MM.1S (cell line): ENCODE measurements around the gene TNIK.

Experiments used
- DNase-seq: peaks from one replicate; pipeline ENCODE4 v3.0.0-alpha.2; 2015
- H2AFZ ChIP-seq: fragments of 300-600 bp; sonication (generic); 2 replicates; pipeline ENCODE4 v1.6.0; 2016; ENCODE audit warnings: antibody characterized with exemption, low read length
- H3F3A ChIP-seq: fragments of 300-600 bp; sonication (generic); 2 replicates; pipeline ENCODE4 v1.6.1; 2016; ENCODE audit warnings: mild to moderate bottlenecking, antibody characterized with exemption, low read length, moderate library complexity, mixed read lengths; ENCODE audit not compliant: insufficient read depth
- H3K27ac ChIP-seq: fragments of 300-600 bp; sonication (generic); 2 replicates; pipeline ENCODE4 v1.5.1; 2016; ENCODE audit warnings: mild to moderate bottlenecking, low read length
- H3K27me3 ChIP-seq: fragments of 300-600 bp; sonication (generic); replicated peaks from 2 replicates; pipeline ENCODE4 v1.6.0; 2016; ENCODE audit warnings: low read length; ENCODE audit not compliant: insufficient read depth
- H3K36me3 ChIP-seq: fragments of 300-600 bp; sonication (generic); replicated peaks from 2 replicates; pipeline ENCODE4 v1.6.1; 2016; ENCODE audit warnings: mild to moderate bottlenecking, low read length, mixed read lengths; ENCODE audit not compliant: insufficient read depth
- H3K4me1 ChIP-seq: fragments of 300-600 bp; sonication (generic); 2 replicates; pipeline ENCODE4 v1.6.1; 2016; ENCODE audit warnings: low read length, mixed read lengths
- H3K4me2 ChIP-seq: fragments of 300-600 bp; sonication (generic); 2 replicates; pipeline ENCODE4 v1.6.0; 2016; ENCODE audit warnings: low read depth, low read length
- H3K4me3 ChIP-seq: fragments of 300-600 bp; sonication (generic); 2 replicates; pipeline ENCODE4 v1.5.1; 2016; ENCODE audit warnings: low read length, mixed read lengths
- H3K79me2 ChIP-seq: fragments of 300-600 bp; sonication (generic); 2 replicates; pipeline ENCODE4 v1.6.1; 2016; ENCODE audit warnings: mixed run types, low read length, mixed read lengths
- H3K9ac ChIP-seq: fragments of 300-600 bp; sonication (generic); 2 replicates; pipeline ENCODE4 v1.6.1; 2016; ENCODE audit warnings: low read length, mixed read lengths
- H3K9me2 ChIP-seq: fragments of 300-600 bp; sonication (generic); replicated peaks from 2 replicates; pipeline ENCODE4 v1.6.1; 2016; ENCODE audit warnings: mild to moderate bottlenecking, low read length, mixed read lengths; ENCODE audit not compliant: insufficient read depth
- H3K9me3 ChIP-seq: fragments of 300-600 bp; sonication (generic); replicated peaks from 2 replicates; pipeline ENCODE4 v1.6.1; 2016; ENCODE audit warnings: mild to moderate bottlenecking, low read length, mixed read lengths; ENCODE audit not compliant: insufficient read depth
- H4K20me1 ChIP-seq: fragments of 300-600 bp; sonication (generic); 2 replicates; pipeline ENCODE4 v1.6.1; 2016; ENCODE audit warnings: mild to moderate bottlenecking, low read length, moderate library complexity, mixed read lengths; ENCODE audit not compliant: insufficient read depth
- EZH2 ChIP-seq: fragments of 300-600 bp; sonication (generic); optimal IDR thresholded peaks from 2 replicates; pipeline ENCODE3; 2017; ENCODE audit warnings: low read depth, mild to moderate bottlenecking, antibody characterized with exemption, low read length, mixed read lengths
- EZH2phosphoT487 ChIP-seq: fragments of 300-600 bp; sonication (generic); IDR thresholded peaks from 2 replicates; pipeline ENCODE4 v1.6.1; 2018; ENCODE audit warnings: antibody characterized with exemption, low read length
- TF ChIP-seq, protein P1 (sequence below): fragments of 300-600 bp; sonication (generic); IDR thresholded peaks from 2 replicates; pipeline ENCODE4 v1.5.1; 2016; ENCODE audit warnings: antibody characterized with exemption, low read length, mixed read lengths

The TNIK gene

DNA sequence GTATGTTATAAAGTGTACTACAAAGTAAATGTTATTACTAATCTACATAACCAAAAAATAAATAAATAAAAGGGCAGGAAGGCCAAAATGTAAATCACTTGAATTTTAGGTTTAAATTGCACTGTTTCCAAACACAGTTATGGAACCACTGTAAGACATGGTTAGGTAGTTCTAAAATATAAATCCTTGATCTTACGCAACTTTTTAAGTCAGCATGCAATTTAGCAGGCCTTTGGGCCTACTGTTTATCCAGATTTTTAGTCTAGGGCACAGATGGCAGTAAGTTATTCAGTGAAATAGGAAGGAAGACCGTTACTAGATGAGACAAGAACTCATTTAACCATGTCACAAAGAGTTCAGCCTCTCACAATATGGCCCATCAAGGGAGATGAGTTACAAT lies 246.3 kb downstream of the TNIK start:
- Histone ChIP-seq H3K9me3 (no peaks in the 10 kb centered on the region), H3K79me2 (no peaks in the 10 kb centered on the region), H3K27ac (no peak overlapping the region), H3K4me3 (no peak overlapping the region), H3K9me2 (no peaks in the 10 kb centered on the region), H2AFZ (no peak overlapping the region), H3K36me3 (no peaks in the 10 kb centered on the region), H3K4me2 (no peak overlapping the region), H3K27me3 (no peaks in the 10 kb centered on the region), H3K4me1 (no peaks in the 10 kb centered on the region), H3K9ac (no peak overlapping the region), H4K20me1 (no peaks in the 10 kb centered on the region), H3F3A (no peaks in the 10 kb centered on the region)
- TF ChIP-seq, protein P1, sequence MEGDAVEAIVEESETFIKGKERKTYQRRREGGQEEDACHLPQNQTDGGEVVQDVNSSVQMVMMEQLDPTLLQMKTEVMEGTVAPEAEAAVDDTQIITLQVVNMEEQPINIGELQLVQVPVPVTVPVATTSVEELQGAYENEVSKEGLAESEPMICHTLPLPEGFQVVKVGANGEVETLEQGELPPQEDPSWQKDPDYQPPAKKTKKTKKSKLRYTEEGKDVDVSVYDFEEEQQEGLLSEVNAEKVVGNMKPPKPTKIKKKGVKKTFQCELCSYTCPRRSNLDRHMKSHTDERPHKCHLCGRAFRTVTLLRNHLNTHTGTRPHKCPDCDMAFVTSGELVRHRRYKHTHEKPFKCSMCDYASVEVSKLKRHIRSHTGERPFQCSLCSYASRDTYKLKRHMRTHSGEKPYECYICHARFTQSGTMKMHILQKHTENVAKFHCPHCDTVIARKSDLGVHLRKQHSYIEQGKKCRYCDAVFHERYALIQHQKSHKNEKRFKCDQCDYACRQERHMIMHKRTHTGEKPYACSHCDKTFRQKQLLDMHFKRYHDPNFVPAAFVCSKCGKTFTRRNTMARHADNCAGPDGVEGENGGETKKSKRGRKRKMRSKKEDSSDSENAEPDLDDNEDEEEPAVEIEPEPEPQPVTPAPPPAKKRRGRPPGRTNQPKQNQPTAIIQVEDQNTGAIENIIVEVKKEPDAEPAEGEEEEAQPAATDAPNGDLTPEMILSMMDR = no peak
- TF ChIP-seq EZH2phosphoT487 (no peak), EZH2 (no peak)
- DNase-seq = no peak

- H3K9ac ChIP-seq = no peak overlapping the region
- TF ChIP-seq EZH2phosphoT487 = no peak
- no peak for TF ChIP-seq EZH2
- TF ChIP-seq, protein P1 = no peak
- H2AFZ ChIP-seq = no peak overlapping the region
- H3K27me3 ChIP-seq = no peaks in the 10 kb centered on the region
- H3K4me3 ChIP-seq = no peak overlapping the region
- H3K79me2 ChIP-seq = no peaks in the 10 kb centered on the region
- no peaks in the 10 kb centered on the region for H3K9me2 ChIP-seq
- no peak overlapping the region for H3K27ac ChIP-seq
- no peaks in the 10 kb centered on the region for H3K4me1 ChIP-seq
- no peaks in the 10 kb centered on the region for H3K9me3 ChIP-seq
- no peaks in the 10 kb centered on the region for H3F3A ChIP-seq
- no peak overlapping the region for H3K4me2 ChIP-seq
- no peaks in the 10 kb centered on the region for H3K36me3 ChIP-seq
- no peaks in the 10 kb centered on the region for H4K20me1 ChIP-seq
- no peak for DNase-seq
Measured at GRCh38 chr3:171213178-171213577, 247.0 kb downstream of the TNIK start.

- Histone ChIP-seq H3K9me3 (no peaks in the 10 kb centered on the region), H3K4me3 (no peak overlapping the region), H3K79me2 (no peaks in the 10 kb centered on the region), H3K4me2 (no peak overlapping the region), H4K20me1 (no peaks in the 10 kb centered on the region), H3K27me3 (no peaks in the 10 kb centered on the region), H3K9ac (no peak overlapping the region), H3K4me1 (no peaks in the 10 kb centered on the region), H3K36me3 (no peaks in the 10 kb centered on the region), H3K9me2 (no peaks in the 10 kb centered on the region), H3K27ac (no peak overlapping the region), H3F3A (no peaks in the 10 kb centered on the region), H2AFZ (no peak overlapping the region)
- no peak for DNase-seq
- TF ChIP-seq EZH2phosphoT487 (no peak), EZH2 (no peak)
- TF ChIP-seq, protein P1 = no peak
Measured at GRCh38 chr3:171212648-171213047, 247.6 kb downstream of the TNIK start.
